H1 (cell line): Measurements from ENCODE around the gene SPEF1. TPM values are rescaled to one million over a fixed set of nuclear protein-coding genes. Genes with fewer than 3 reads are reported as not detected.
A peak's percentile ranks its signal among the peaks of the same experiment; 100 is the strongest.

Experiments used
- CTCF ChIA-PET: fragments of 300-600 bp; sonication (Branson Sonifier 250); formaldehyde crosslinking; loops from one replicate; lab custom pipeline; 2021; ENCODE audit not compliant: partially characterized antibody; lab: Charles Lee
- POLR2A ChIA-PET: fragments of 300-600 bp; sonication (Branson Sonifier 250); formaldehyde crosslinking; loops from one replicate; lab custom pipeline; 2021; ENCODE audit warnings: inconsistent platforms; ENCODE audit not compliant: partially characterized antibody; lab: Charles Lee
- DNase-seq, 2 experiments: peaks; one replicate each; pipeline versions ENCODE4 v3.0.0 to v3.0.0-alpha.2; 2010 to 2022; ENCODE audit warnings: low spot score in 2 of 2, low read depth in 1 of 2, mixed read lengths in 1 of 2
- FAIRE-seq: peaks from 2 replicates; lab custom pipeline; 2011; peaks lifted over from hg19 to GRCh38; lab: Jason Lieb, UNC
- H2AFZ ChIP-seq: 2 replicates; pipeline ENCODE4 v1.8.1; 2012; ENCODE audit warnings: low read length, inconsistent platforms
- H2AK5ac ChIP-seq: 2 replicates; pipeline ENCODE4 v1.6.1; 2013; ENCODE audit warnings: low read depth, low read length
- H2BK120ac ChIP-seq: replicated peaks from 2 replicates; pipeline ENCODE3; 2013; ENCODE audit warnings: low read depth, low read length, inconsistent platforms
- H2BK12ac ChIP-seq: 2 replicates; pipeline ENCODE4 v1.6.1; 2013; ENCODE audit warnings: low read depth, low read length
- H2BK15ac ChIP-seq: 2 replicates; pipeline ENCODE4 v1.6.1; 2013; ENCODE audit warnings: low read length
- H2BK20ac ChIP-seq: 2 replicates; pipeline ENCODE4 v1.6.1; 2013; ENCODE audit warnings: low read length
- H2BK5ac ChIP-seq: 2 replicates; pipeline ENCODE4 v1.6.1; 2013; ENCODE audit warnings: low read depth, low read length
- H3K14ac ChIP-seq: 2 replicates; pipeline ENCODE4 v1.6.1; 2013; ENCODE audit warnings: inconsistent platforms; ENCODE audit not compliant: insufficient read length
- H3K18ac ChIP-seq: 2 replicates; pipeline ENCODE4 v1.6.1; 2013; ENCODE audit warnings: low read length; ENCODE audit errors: extremely low read depth
- H3K23ac ChIP-seq: 2 replicates; pipeline ENCODE4 v1.6.1; 2013; ENCODE audit warnings: inconsistent platforms; ENCODE audit not compliant: insufficient read length
- H3K23me2 ChIP-seq: 2 replicates; pipeline ENCODE4 v1.6.1; 2013; ENCODE audit warnings: low read depth, low read length
- H3K27ac ChIP-seq: 2 replicates; pipeline ENCODE4 v1.6.1; 2011; ENCODE audit warnings: low read depth, low read length, inconsistent platforms
- H3K27me3 ChIP-seq, 4 experiments: replicated peaks in 1 of 4; 1 replicate in 1 of 4; 2 replicates in 3 of 4; pipeline versions ENCODE4 v1.6.1 to v1.8.1; 2011 to 2013; ENCODE audit warnings: low read length in 3 of 4, mild to moderate bottlenecking in 3 of 4, inconsistent platforms in 2 of 4, mixed read lengths in 2 of 4, moderate library complexity in 1 of 4; ENCODE audit not compliant: control insufficient read depth in 3 of 4, insufficient read depth in 3 of 4; ENCODE audit errors: extremely low read depth in 1 of 4
- H3K36me3 ChIP-seq, 4 experiments: 2 replicates each; pipeline versions ENCODE4 v1.6.1 to v1.8.1; 2011 to 2013; ENCODE audit warnings: mild to moderate bottlenecking in 4 of 4, low read length in 3 of 4, moderate library complexity in 2 of 4, control low read depth in 1 of 4, inconsistent platforms in 1 of 4; ENCODE audit not compliant: insufficient read depth in 4 of 4, control insufficient read depth in 2 of 4
- H3K4ac ChIP-seq: replicated peaks from 2 replicates; pipeline ENCODE3; 2013; ENCODE audit warnings: low read length, low read depth, mixed read lengths, inconsistent platforms; ENCODE audit not compliant: insufficient read length
- H3K4me1 ChIP-seq, 4 experiments: replicated peaks in 1 of 4; 1 replicate in 1 of 4; 2 replicates in 3 of 4; pipeline versions ENCODE4 v1.6.1 to v1.8.1; 2011 to 2013; ENCODE audit warnings: low read length in 3 of 4, inconsistent platforms in 2 of 4, mixed read lengths in 1 of 4; ENCODE audit not compliant: insufficient read depth in 4 of 4, control insufficient read depth in 3 of 4
- H3K4me2 ChIP-seq, 2 experiments: 2 replicates each; pipeline versions ENCODE4 v1.6.1 to v1.8.1; 2011 to 2013; ENCODE audit warnings: low read depth in 2 of 2, low read length in 2 of 2, control low read depth in 1 of 2, inconsistent platforms in 1 of 2, mild to moderate bottlenecking in 1 of 2; ENCODE audit not compliant: insufficient read depth in 1 of 2
- H3K4me3 ChIP-seq, 4 experiments: fragments of 200-600, 300-600 bp in 1 of 4; sonication (generic), shearing (Covaris generic), sonication (Bioruptor Twin) in 1 of 4; 2 replicates each; pipeline versions ENCODE4 v1.5.1 to v1.8.1; 2011 to 2016; ENCODE audit warnings: low read length in 4 of 4, low read depth in 3 of 4, control low read depth in 2 of 4, inconsistent platforms in 2 of 4, mild to moderate bottlenecking in 2 of 4, mixed read lengths in 1 of 4, moderate library complexity in 1 of 4; ENCODE audit not compliant: insufficient read depth in 2 of 4; ENCODE audit errors: extremely low read depth in 1 of 4
- H3K56ac ChIP-seq: replicated peaks from 2 replicates; pipeline ENCODE3; 2013; ENCODE audit warnings: low read depth, mild to moderate bottlenecking, mixed read lengths, low read length, inconsistent platforms; ENCODE audit not compliant: insufficient read length
- H3K79me1 ChIP-seq: 2 replicates; pipeline ENCODE4 v1.6.1; 2013; ENCODE audit warnings: low read depth, low read length, control low read depth
- H3K79me2 ChIP-seq, 2 experiments: 2 replicates each; pipeline versions ENCODE4 v1.6.1 to v1.8.1; 2012 to 2013; ENCODE audit warnings: low read length in 2 of 2, mild to moderate bottlenecking in 2 of 2, inconsistent platforms in 1 of 2; ENCODE audit not compliant: insufficient read depth in 2 of 2, control insufficient read depth in 1 of 2
- H3K9ac ChIP-seq, 4 experiments: replicated peaks in 1 of 4; 1 replicate in 1 of 4; 2 replicates in 3 of 4; pipeline versions ENCODE4 v1.6.1 to v1.8.1; 2011 to 2013; ENCODE audit warnings: low read depth in 3 of 4, low read length in 3 of 4, control low read depth in 2 of 4, mild to moderate bottlenecking in 2 of 4, moderate library complexity in 2 of 4, inconsistent platforms in 1 of 4; ENCODE audit errors: extremely low read depth in 1 of 4
- H3K9me3 ChIP-seq, 2 experiments: 2 replicates each; pipeline versions ENCODE4 v1.6.1 to v1.8.1; 2012 to 2013; ENCODE audit warnings: mild to moderate bottlenecking in 2 of 2, moderate library complexity in 2 of 2, control low read depth in 1 of 2, inconsistent platforms in 1 of 2, low read depth in 1 of 2, low read length in 1 of 2, mixed read lengths in 1 of 2; ENCODE audit not compliant: insufficient read depth in 2 of 2
- H4K20me1 ChIP-seq, 2 experiments: replicated peaks in 1 of 2; 2 replicates each; pipeline versions ENCODE3 to v1.8.1; 2011 to 2013; ENCODE audit warnings: inconsistent platforms in 2 of 2, low read length in 2 of 2, mild to moderate bottlenecking in 1 of 2; ENCODE audit not compliant: insufficient read depth in 2 of 2, control insufficient read depth in 1 of 2
- H4K5ac ChIP-seq: 2 replicates; pipeline ENCODE4 v1.6.1; 2013; ENCODE audit warnings: low read length, low read depth, mixed read lengths, inconsistent platforms; ENCODE audit not compliant: insufficient read length
- H4K8ac ChIP-seq: 2 replicates; pipeline ENCODE4 v1.8.0; 2013; ENCODE audit warnings: mild to moderate bottlenecking, moderate library complexity, low read length, inconsistent platforms; ENCODE audit not compliant: insufficient read depth; ENCODE audit errors: extremely low read depth
- H4K91ac ChIP-seq: replicated peaks from 2 replicates; pipeline ENCODE3; 2013; ENCODE audit warnings: low read length, mixed read lengths, inconsistent platforms; ENCODE audit not compliant: insufficient read length
- CHD1 ChIP-seq: IDR thresholded peaks from 2 replicates; pipeline ENCODE4 v1.6.1; 2012; ENCODE audit warnings: low read depth, low read length, improper control_type of control experiment
- HDAC2 ChIP-seq, 2 experiments: fragments of 300-600 bp in 1 of 2; sonication (generic) in 1 of 2; IDR thresholded peaks; 2 replicates each; pipeline ENCODE4 v1.6.1; 2011 to 2012; ENCODE audit warnings: low read depth in 2 of 2, low read length in 2 of 2, mild to moderate bottlenecking in 2 of 2, moderate library complexity in 2 of 2, borderline replicate concordance in 1 of 2, inconsistent platforms in 1 of 2
- POLR2AphosphoS5 ChIP-seq: IDR thresholded peaks from 2 replicates; pipeline ENCODE4 v1.6.1; 2011; ENCODE audit warnings: low read depth, low read length
- SAP30 ChIP-seq: fragments of 300-600 bp; sonication (generic); IDR thresholded peaks from 2 replicates; pipeline ENCODE4 v1.7.1; 2012; ENCODE audit warnings: low read length, moderate library complexity, mild to moderate bottlenecking, inconsistent platforms; ENCODE audit not compliant: insufficient read depth, insufficient replicate concordance
- TAF1 ChIP-seq: IDR thresholded peaks from 2 replicates; pipeline ENCODE4 v1.6.1; 2011; ENCODE audit warnings: mild to moderate bottlenecking, low read depth, low read length
- WGBS, 2 experiments: shearing (Covaris generic) in 1 of 2; methylation state at CpG; one replicate each; pipeline versions ENCODE4 v1.1.6 to v1.1.7; 2013 to 2015; ENCODE audit warnings: low lambda C conversion rate in 2 of 2, mixed read lengths in 2 of 2, inconsistent platforms in 1 of 2, low coverage in 1 of 2, missing lambda C conversion rate in 1 of 2; ENCODE audit not compliant: insufficient replicate concordance in 2 of 2, insufficient coverage in 1 of 2, insufficient read length in 1 of 2; ENCODE audit errors: extremely low coverage in 1 of 2, missing lambda C conversion rate in 1 of 2; 5-methylcytosine and 5-hydroxymethylcytosine counted together
- polyA plus RNA-seq, 7 experiments: library from polyadenylated mRNA; depleted of rRNA in 3 of 7; stranded (reverse) in 5 of 7; unstranded in 2 of 7; fragments of >200 nt in 5 of 7; fragments of 200-250 nt in 2 of 7; gene quantifications; 1 replicate in 5 of 7; 2 replicates in 1 of 7; 4 replicates in 1 of 7; pipeline versions ENCODE4 v1.2.1 to v1.2.3, GENCODE V29; 2011 to 2013; ENCODE audit warnings: missing spikeins in 2 of 7, mixed read lengths in 2 of 7
- total RNA-seq: library from RNA; stranded (reverse); fragmentation: NEBNext Ultra II Directional; extraction: Animal tissue kit (Norgen Biotek cat#: 25700); gene quantifications from 2 replicates; pipeline ENCODE4 v1.2.1, GENCODE V29; 2021

The SPEF1 gene
- total and polyA plus RNA-seq, 2 of the 8 experiments (the other 6 are each of a cell fraction or from before 2014, with no cell fraction given) = 0.51 to 0.71 TPM

- Histone ChIP-seq H3K23me2 (peaks cover 12% of the 10 kb centered on the region; the same call in 1 of the 2 replicates), H3K9me3 (no peaks in the 10 kb centered on the region), H2BK5ac (no peak overlapping the region), H4K91ac (peak overlapping the region; percentile 85), H3K27ac (no peak overlapping the region), H3K4me3 (peak overlapping the region; percentile 74 to 94 (median 88)), H3K4ac (no peak overlapping the region), H3K9ac (peak overlapping the region; percentile 52 to 68 (median 60)), H3K27me3 (no peaks in the 10 kb centered on the region), H2BK120ac (no peak overlapping the region), H2AK5ac (no peak overlapping the region), H3K36me3 (no peaks in the 10 kb centered on the region), H4K20me1 (peaks cover 0 to 7% of the 10 kb centered on the region in 2 experiments), H2BK12ac (0 out of 2 replicates have a peak overlapping the region, but pooled peaks have one; percentile 27), H3K14ac (no peak overlapping the region), H3K4me2 (peak overlapping the region; percentile 79 to 99), H3K79me2 (peaks cover 0 to 25% of the 10 kb centered on the region in 2 experiments; a peak in 1 of 4 replicates), H3K56ac (no peak overlapping the region), H3K18ac (peak overlapping the region; percentile 93; the same call in 1 of the 2 replicates), H2AFZ (0 out of 2 replicates have a peak overlapping the region, but pooled peaks have one; percentile 25), H3K4me1 (peaks cover 3 to 15% (median 6%) of the 10 kb centered on the region in 4 experiments; a peak in 6 of 7 replicates), H3K79me1 (peaks cover 14% of the 10 kb centered on the region), H3K23ac (no peak overlapping the region), H4K8ac (peak overlapping the region; percentile 74; the same call in 1 of the 2 replicates), H4K5ac (no peak overlapping the region), H2BK20ac (no peak overlapping the region), H2BK15ac (0 out of 2 replicates have a peak overlapping the region, but pooled peaks have one; percentile 16)
- ChIA-PET POLR2A (interaction anchor here (0.7 to 3.2 kb wide), 10 partner anchors 9 to 512 kb away, joined by 3 to 42 read pairs (median 8); no protein-coding TSS in a partner anchor), CTCF (interaction anchor here (0.5 to 14.2 kb wide), 9 partner anchors 11 to 121 kb away, joined by 3 to 277 read pairs (median 4); partner anchors contain the start of gene AP5S1)
- FAIRE-seq (no peak), DNase-seq (no peak)
- WGBS, 2 experiments = 2% methylated on average over 21 of the region's 21 CpGs; no CpG with 5 or more reads in 1 of the 2 experiments
- TF ChIP-seq POLR2AphosphoS5 (no peak), CHD1 (no peak), HDAC2 (IDR thresholded peaks at IDR 0.05; ENCODE audit: borderline replicate concordance in 1 of 2, low read depth in 2 of 2, low read length in 2 of 2) (0 out of 4 replicates have a peak, but pooled peaks of 1 of the 2 experiments have one; percentile 48), SAP30 (peak; percentile 82), TAF1 (0 out of 2 replicates have a peak, but pooled peaks have one; percentile 7)
Observed at GRCh38 chr20:3767110-3767426, 14.2 kb downstream of the SPEF1 start.
